ENCODE data around the gene TP53BP2.

The TP53BP2 gene

GRCh38 chr1:223765036-223765718 is 80.6 kb downstream of the TP53BP2 start:
- no peak overlapping the region for H2AFZ ChIP-seq (ENCODE audit: low read depth, low read length)
- no peaks in the 10 kb centered on the region for H3K9me3 ChIP-seq (ENCODE audit: insufficient read depth, low read length)
- no peaks in the 10 kb centered on the region for H4K20me1 ChIP-seq (ENCODE audit: insufficient read depth, low read length)
- no peak overlapping the region for H3K27ac ChIP-seq (ENCODE audit: low read length)
- no peak overlapping the region for H3K4me3 ChIP-seq (ENCODE audit: low read length)
- no peaks in the 10 kb centered on the region for H3K79me2 ChIP-seq (ENCODE audit: low read length)
- H3K27me3 ChIP-seq (ENCODE audit: low read depth, low read length) = no peaks in the 10 kb centered on the region
- H3K9ac ChIP-seq (ENCODE audit: low read length) = no peak overlapping the region
- H3K4me1 ChIP-seq (ENCODE audit: low read length) = no peaks in the 10 kb centered on the region
- peaks cover 14% of the 10 kb centered on the region for H3K36me3 ChIP-seq (replicated peaks; ENCODE audit: low read depth, low read length)
- TF ChIP-seq CTCF (IDR thresholded peaks at IDR 0.05; ENCODE audit: low read depth, low read length) = no peak
- no peak for TF ChIP-seq EZH2phosphoT487 (IDR thresholded peaks at IDR 0.05; ENCODE audit: low read depth)
- no peak overlapping the region for H3K4me2 ChIP-seq (ENCODE audit: low read length)

GRCh38 chr1:223763881-223764280 is 81.9 kb downstream of the TP53BP2 start:
- Histone ChIP-seq H3K4me1 (ENCODE audit: low read length) (no peaks in the 10 kb centered on the region), H3K9me3 (ENCODE audit: insufficient read depth, low read length) (no peaks in the 10 kb centered on the region), H3K9ac (ENCODE audit: low read length) (no peak overlapping the region), H4K20me1 (ENCODE audit: insufficient read depth, low read length) (no peaks in the 10 kb centered on the region), H3K4me2 (ENCODE audit: low read length) (no peak overlapping the region), H3K36me3 (replicated peaks; ENCODE audit: low read depth, low read length) (peaks cover 6% of the 10 kb centered on the region), H3K27ac (ENCODE audit: low read length) (no peak overlapping the region), H3K27me3 (ENCODE audit: low read depth, low read length) (no peaks in the 10 kb centered on the region), H3K4me3 (ENCODE audit: low read length) (no peak overlapping the region), H3K79me2 (ENCODE audit: low read length) (no peaks in the 10 kb centered on the region), H2AFZ (ENCODE audit: low read depth, low read length) (no peak overlapping the region)
- TF ChIP-seq CTCF (IDR thresholded peaks at IDR 0.05; ENCODE audit: low read depth, low read length) (no peak), EZH2phosphoT487 (IDR thresholded peaks at IDR 0.05; ENCODE audit: low read depth) (no peak)

GRCh38 chr1:223763251-223763650 is 82.5 kb downstream of the TP53BP2 start:
- H3K9me3 ChIP-seq (ENCODE audit: insufficient read depth, low read length) = no peaks in the 10 kb centered on the region
- H3K79me2 ChIP-seq (ENCODE audit: low read length) = no peaks in the 10 kb centered on the region
- H3K27ac ChIP-seq (ENCODE audit: low read length) = no peak overlapping the region
- H3K27me3 ChIP-seq (ENCODE audit: low read depth, low read length) = no peaks in the 10 kb centered on the region
- H3K9ac ChIP-seq (ENCODE audit: low read length) = no peak overlapping the region
- H3K36me3 ChIP-seq (replicated peaks; ENCODE audit: low read depth, low read length) = peaks cover 4% of the 10 kb centered on the region
- no peaks in the 10 kb centered on the region for H4K20me1 ChIP-seq (ENCODE audit: insufficient read depth, low read length)
- H3K4me2 ChIP-seq (ENCODE audit: low read length) = no peak overlapping the region
- H2AFZ ChIP-seq (ENCODE audit: low read depth, low read length) = no peak overlapping the region
- TF ChIP-seq EZH2phosphoT487 (IDR thresholded peaks at IDR 0.05; ENCODE audit: low read depth) (no peak), CTCF (IDR thresholded peaks at IDR 0.05; ENCODE audit: low read depth, low read length) (no peak)
- no peaks in the 10 kb centered on the region for H3K4me1 ChIP-seq (ENCODE audit: low read length)
- H3K4me3 ChIP-seq (ENCODE audit: low read length) = no peak overlapping the region

- Histone ChIP-seq H3K4me3 (ENCODE audit: low read length) (no peak overlapping the region), H3K79me2 (ENCODE audit: low read length) (no peaks in the 10 kb centered on the region), H3K9me3 (ENCODE audit: insufficient read depth, low read length) (no peaks in the 10 kb centered on the region), H2AFZ (ENCODE audit: low read depth, low read length) (no peak overlapping the region), H4K20me1 (ENCODE audit: insufficient read depth, low read length) (no peaks in the 10 kb centered on the region), H3K9ac (ENCODE audit: low read length) (no peak overlapping the region), H3K4me1 (ENCODE audit: low read length) (no peaks in the 10 kb centered on the region), H3K27me3 (ENCODE audit: low read depth, low read length) (no peaks in the 10 kb centered on the region), H3K36me3 (replicated peaks; ENCODE audit: low read depth, low read length) (peaks cover 4% of the 10 kb centered on the region), H3K4me2 (ENCODE audit: low read length) (no peak overlapping the region), H3K27ac (ENCODE audit: low read length) (no peak overlapping the region)
- TF ChIP-seq EZH2phosphoT487 (IDR thresholded peaks at IDR 0.05; ENCODE audit: low read depth) (no peak), CTCF (IDR thresholded peaks at IDR 0.05; ENCODE audit: low read depth, low read length) (no peak)
Observed at GRCh38 chr1:223761411-223761810, 84.3 kb downstream of the TP53BP2 start.

Data from OCI-LY3 (cell line).